HepG2 (cell line): ENCODE data around the gene CTDSP1. TPM values are rescaled to one million over a fixed set of nuclear protein-coding genes. Genes with fewer than 3 reads are reported as not detected.

ENCODE experiments used
- CC2D1A ChIP-seq: sonication (generic); formaldehyde crosslinking; IDR thresholded peaks from 2 replicates; pipeline ENCODE4 v1.8.1; 2023; ENCODE audit warnings: mild to moderate bottlenecking, missing genetic modification reagents
- KDM5B ChIP-seq: sonication (generic); formaldehyde crosslinking; IDR thresholded peaks from 2 replicates; pipeline ENCODE4 v1.4.0; 2020; ENCODE audit warnings: missing genetic modification reagents, mild to moderate bottlenecking, borderline replicate concordance
- NR2F6 ChIP-seq, 2 experiments: IDR thresholded peaks; 2 replicates each; pipeline ENCODE4 v1.6.1; 2016; ENCODE audit warnings: antibody characterized with exemption in 1 of 2, mild to moderate bottlenecking in 1 of 2
- PLRG1 ChIP-seq: fragments of 450-650 bp; conservative IDR thresholded peaks from 2 replicates; pipeline ENCODE4 v1.6.1; 2016
- PRPF4 ChIP-seq: fragments of 200-400 bp; formaldehyde crosslinking; IDR thresholded peaks from 2 replicates; pipeline ENCODE4 v1.6.1; 2016; ENCODE audit warnings: low read length, low read depth; ENCODE audit not compliant: poor library complexity, severe bottlenecking
- STAG1 ChIP-seq: sonication (generic); formaldehyde crosslinking; IDR thresholded peaks from 2 replicates; pipeline ENCODE4 v1.4.0; 2020; ENCODE audit warnings: missing genetic modification reagents
- YEATS4 ChIP-seq: sonication (generic); formaldehyde crosslinking; IDR thresholded peaks from 2 replicates; pipeline ENCODE4 v1.4.0; 2020; ENCODE audit warnings: missing genetic modification reagents, borderline replicate concordance
- ZBTB38 ChIP-seq: sonication (generic); formaldehyde crosslinking; IDR thresholded peaks from 2 replicates; pipeline ENCODE4 v1.5.1; 2020; ENCODE audit warnings: mild to moderate bottlenecking, missing genetic modification reagents
- ZFP36L1 ChIP-seq: sonication (generic); formaldehyde crosslinking; IDR thresholded peaks from 2 replicates; pipeline ENCODE4 v1.8.0; 2022; ENCODE audit warnings: mild to moderate bottlenecking, missing genetic modification reagents, moderate library complexity
- polyA plus RNA-seq, 8 experiments: library from polyadenylated mRNA; depleted of rRNA in 3 of 8; stranded (reverse) in 7 of 8; unstranded in 1 of 8; fragments of >200 nt; fragmentation: Illumina TruSeq in 4 of 8; extraction: Trizol in 4 of 8; gene quantifications; 2 replicates each; pipeline versions ENCODE4 v1.2.1 to v1.2.3, GENCODE V29; 2011 to 2016; ENCODE audit warnings: low read depth in 4 of 8, missing spikeins in 1 of 8, mixed read lengths in 1 of 8; ENCODE audit not compliant: insufficient read depth in 1 of 8
- total RNA-seq, 5 experiments: library from RNA; depleted of rRNA; stranded (reverse); fragments of >200 nt; fragmentation: Illumina TruSeq; extraction: Trizol; gene quantifications; 2 replicates each; pipeline ENCODE4 v1.2.3, GENCODE V29; 2016; ENCODE audit warnings: low read depth in 1 of 5
- TF ChIP-seq, protein P1 (sequence below): sonication (generic); formaldehyde crosslinking; IDR thresholded peaks from 2 replicates; pipeline ENCODE4 v1.8.1; 2023; ENCODE audit warnings: mild to moderate bottlenecking, missing genetic modification reagents
- TF ChIP-seq, protein P2 (sequence below): sonication (generic); formaldehyde crosslinking; IDR thresholded peaks from 2 replicates; pipeline ENCODE4 v1.4.0; 2020; ENCODE audit warnings: mild to moderate bottlenecking, missing genetic modification reagents
- TF ChIP-seq, protein P3 (sequence below): sonication (generic); formaldehyde crosslinking; IDR thresholded peaks from 2 replicates; pipeline ENCODE4 v1.9.0; 2021; ENCODE audit warnings: missing genetic modification reagents, borderline replicate concordance

The CTDSP1 gene
- total and polyA plus RNA-seq, 2 of the 13 experiments (the other 11 are each of a cell fraction or from before 2014, with no cell fraction given) = 91.0 to 268 TPM

DNA sequence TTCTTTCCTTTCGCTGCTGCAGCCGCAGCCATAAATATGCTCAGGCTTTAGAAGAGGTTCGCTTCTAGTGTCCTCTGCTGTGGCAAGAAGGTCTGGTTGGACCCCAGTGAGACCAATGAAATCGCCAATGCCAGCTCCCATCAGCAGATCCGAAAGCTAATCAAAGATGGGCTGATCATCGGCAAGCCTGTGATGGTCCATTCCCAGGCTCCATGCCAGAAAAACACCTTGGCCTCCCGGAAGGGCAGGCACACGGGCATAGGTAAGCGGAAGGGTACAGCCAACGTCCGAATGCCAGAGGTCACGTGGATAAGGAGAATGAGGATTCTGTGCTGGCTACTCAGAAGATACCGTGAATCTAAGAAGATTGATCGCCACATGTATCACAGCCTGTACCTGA lies 45.6 kb upstream of the CTDSP1 start (continued):
- TF ChIP-seq, protein P1, sequence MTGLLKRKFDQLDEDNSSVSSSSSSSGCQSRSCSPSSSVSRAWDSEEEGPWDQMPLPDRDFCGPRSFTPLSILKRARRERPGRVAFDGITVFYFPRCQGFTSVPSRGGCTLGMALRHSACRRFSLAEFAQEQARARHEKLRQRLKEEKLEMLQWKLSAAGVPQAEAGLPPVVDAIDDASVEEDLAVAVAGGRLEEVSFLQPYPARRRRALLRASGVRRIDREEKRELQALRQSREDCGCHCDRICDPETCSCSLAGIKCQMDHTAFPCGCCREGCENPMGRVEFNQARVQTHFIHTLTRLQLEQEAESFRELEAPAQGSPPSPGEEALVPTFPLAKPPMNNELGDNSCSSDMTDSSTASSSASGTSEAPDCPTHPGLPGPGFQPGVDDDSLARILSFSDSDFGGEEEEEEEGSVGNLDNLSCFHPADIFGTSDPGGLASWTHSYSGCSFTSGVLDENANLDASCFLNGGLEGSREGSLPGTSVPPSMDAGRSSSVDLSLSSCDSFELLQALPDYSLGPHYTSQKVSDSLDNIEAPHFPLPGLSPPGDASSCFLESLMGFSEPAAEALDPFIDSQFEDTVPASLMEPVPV (CRISPR knock-in tag) = peak; percentile 21; the same call in 1 of the 2 replicates
- TF ChIP-seq ZBTB38 (CRISPR knock-in tag) (peak; percentile 91), PRPF4 (peak; percentile 66), ZFP36L1 (no peak), PLRG1 (no peak), STAG1 (CRISPR knock-in tag) (no peak), YEATS4 (CRISPR knock-in tag) (no peak), CC2D1A (CRISPR knock-in tag) (no peak), NR2F6 (IDR thresholded peaks at IDR 0.05) (no peak), NR2F6 (CRISPR knock-in tag; IDR thresholded peaks at IDR 0.05) (no peak), KDM5B (CRISPR knock-in tag) (no peak)
- TF ChIP-seq, protein P2, sequence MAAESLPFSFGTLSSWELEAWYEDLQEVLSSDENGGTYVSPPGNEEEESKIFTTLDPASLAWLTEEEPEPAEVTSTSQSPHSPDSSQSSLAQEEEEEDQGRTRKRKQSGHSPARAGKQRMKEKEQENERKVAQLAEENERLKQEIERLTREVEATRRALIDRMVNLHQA (CRISPR knock-in tag) = no peak
- TF ChIP-seq, protein P3, sequence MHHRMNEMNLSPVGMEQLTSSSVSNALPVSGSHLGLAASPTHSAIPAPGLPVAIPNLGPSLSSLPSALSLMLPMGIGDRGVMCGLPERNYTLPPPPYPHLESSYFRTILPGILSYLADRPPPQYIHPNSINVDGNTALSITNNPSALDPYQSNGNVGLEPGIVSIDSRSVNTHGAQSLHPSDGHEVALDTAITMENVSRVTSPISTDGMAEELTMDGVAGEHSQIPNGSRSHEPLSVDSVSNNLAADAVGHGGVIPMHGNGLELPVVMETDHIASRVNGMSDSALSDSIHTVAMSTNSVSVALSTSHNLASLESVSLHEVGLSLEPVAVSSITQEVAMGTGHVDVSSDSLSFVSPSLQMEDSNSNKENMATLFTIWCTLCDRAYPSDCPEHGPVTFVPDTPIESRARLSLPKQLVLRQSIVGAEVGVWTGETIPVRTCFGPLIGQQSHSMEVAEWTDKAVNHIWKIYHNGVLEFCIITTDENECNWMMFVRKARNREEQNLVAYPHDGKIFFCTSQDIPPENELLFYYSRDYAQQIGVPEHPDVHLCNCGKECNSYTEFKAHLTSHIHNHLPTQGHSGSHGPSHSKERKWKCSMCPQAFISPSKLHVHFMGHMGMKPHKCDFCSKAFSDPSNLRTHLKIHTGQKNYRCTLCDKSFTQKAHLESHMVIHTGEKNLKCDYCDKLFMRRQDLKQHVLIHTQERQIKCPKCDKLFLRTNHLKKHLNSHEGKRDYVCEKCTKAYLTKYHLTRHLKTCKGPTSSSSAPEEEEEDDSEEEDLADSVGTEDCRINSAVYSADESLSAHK (CRISPR knock-in tag) = no peak
